ENCODE results near the gene KCNJ11. TPM values are rescaled to one million over a fixed set of nuclear protein-coding genes. Genes with fewer than 3 reads are reported as not detected.

The KCNJ11 gene
- total and polyA plus RNA-seq, 2 experiments from 2014 or later, result 0.31 to 10.5 TPM

GRCh38 chr11:17385492-17385891, 3.0 kb downstream of the KCNJ11 start:
- H3K9me3 ChIP-seq (ENCODE audit: low read depth), result no peaks in the 10 kb centered on the region
- no peaks in the 10 kb centered on the region for H3K27me3 ChIP-seq
- H3K4me2 ChIP-seq, result no peak overlapping the region
- no peaks in the 10 kb centered on the region for H3K36me3 ChIP-seq (replicated peaks; ENCODE audit: insufficient read depth, low read depth)
- no peaks in the 10 kb centered on the region for H3K79me2 ChIP-seq
- H3K4me1 ChIP-seq (ENCODE audit: insufficient read depth), result no peaks in the 10 kb centered on the region
- TF ChIP-seq, protein P1, sequence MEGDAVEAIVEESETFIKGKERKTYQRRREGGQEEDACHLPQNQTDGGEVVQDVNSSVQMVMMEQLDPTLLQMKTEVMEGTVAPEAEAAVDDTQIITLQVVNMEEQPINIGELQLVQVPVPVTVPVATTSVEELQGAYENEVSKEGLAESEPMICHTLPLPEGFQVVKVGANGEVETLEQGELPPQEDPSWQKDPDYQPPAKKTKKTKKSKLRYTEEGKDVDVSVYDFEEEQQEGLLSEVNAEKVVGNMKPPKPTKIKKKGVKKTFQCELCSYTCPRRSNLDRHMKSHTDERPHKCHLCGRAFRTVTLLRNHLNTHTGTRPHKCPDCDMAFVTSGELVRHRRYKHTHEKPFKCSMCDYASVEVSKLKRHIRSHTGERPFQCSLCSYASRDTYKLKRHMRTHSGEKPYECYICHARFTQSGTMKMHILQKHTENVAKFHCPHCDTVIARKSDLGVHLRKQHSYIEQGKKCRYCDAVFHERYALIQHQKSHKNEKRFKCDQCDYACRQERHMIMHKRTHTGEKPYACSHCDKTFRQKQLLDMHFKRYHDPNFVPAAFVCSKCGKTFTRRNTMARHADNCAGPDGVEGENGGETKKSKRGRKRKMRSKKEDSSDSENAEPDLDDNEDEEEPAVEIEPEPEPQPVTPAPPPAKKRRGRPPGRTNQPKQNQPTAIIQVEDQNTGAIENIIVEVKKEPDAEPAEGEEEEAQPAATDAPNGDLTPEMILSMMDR (IDR thresholded peaks at IDR 0.05; ENCODE audit: poor library complexity), result no peak
- TF ChIP-seq EZH2 (IDR thresholded peaks at IDR 0.05; ENCODE audit: borderline replicate concordance) (no peak), EZH2phosphoT487 (IDR thresholded peaks at IDR 0.05; ENCODE audit: low read depth, severe bottlenecking, unreplicated experiment) (no peak)
- 78% methylated on average over 5 of the region's 5 CpGs for WGBS (ENCODE audit: low lambda C conversion rate, missing lambda C conversion rate)
- no peaks in the 10 kb centered on the region for H3K9me2 ChIP-seq (replicated peaks; ENCODE audit: insufficient read depth)
- no peaks in the 10 kb centered on the region for H4K20me1 ChIP-seq (ENCODE audit: insufficient read depth, poor library complexity, severe bottlenecking)
- no peak overlapping the region for H3K27ac ChIP-seq
- DNase-seq (ENCODE audit: low spot score), result no peak
- no peak overlapping the region for H3K4me3 ChIP-seq
- no peak overlapping the region for H2AFZ ChIP-seq

DNA sequence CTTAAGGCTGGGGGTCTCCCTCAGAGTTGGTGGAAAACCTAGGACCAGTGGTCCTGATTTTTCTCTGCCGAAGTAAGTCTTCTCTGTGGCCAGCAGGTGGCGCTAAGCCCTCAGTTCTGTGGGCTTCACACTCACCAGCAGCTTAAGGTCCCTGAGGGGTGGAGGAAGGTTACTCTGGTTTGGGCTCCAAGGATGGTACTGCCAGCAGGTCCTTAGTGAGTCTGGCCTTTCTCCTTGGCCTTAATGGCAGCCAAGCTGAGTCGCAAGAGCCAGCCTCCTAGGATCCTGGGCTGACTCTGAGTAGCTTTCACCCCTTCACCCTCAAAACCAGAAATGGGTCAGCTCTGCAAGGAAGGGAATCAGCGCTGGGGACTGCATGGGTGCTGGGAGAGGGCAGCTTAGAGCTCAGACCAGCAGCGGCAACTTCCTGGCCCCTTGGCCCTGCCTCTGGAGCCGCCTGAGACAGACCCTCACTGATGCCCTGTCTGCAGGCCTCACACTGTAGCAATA, 4.4 kb downstream of the KCNJ11 start:
- no peaks in the 10 kb centered on the region for H3K4me1 ChIP-seq (ENCODE audit: insufficient read depth)
- no peak overlapping the region for H3K4me3 ChIP-seq
- no peak overlapping the region for H2AFZ ChIP-seq
- no peaks in the 10 kb centered on the region for H4K20me1 ChIP-seq (ENCODE audit: insufficient read depth, poor library complexity, severe bottlenecking)
- 43% methylated on average over 6 of the region's 6 CpGs for WGBS (ENCODE audit: low lambda C conversion rate, missing lambda C conversion rate)
- no peak overlapping the region for H3K27ac ChIP-seq
- no peaks in the 10 kb centered on the region for H3K36me3 ChIP-seq (replicated peaks; ENCODE audit: insufficient read depth, low read depth)
- no peak overlapping the region for H3K4me2 ChIP-seq
- no peak for TF ChIP-seq EZH2 (IDR thresholded peaks at IDR 0.05; ENCODE audit: borderline replicate concordance)
- TF ChIP-seq, protein P1 (IDR thresholded peaks at IDR 0.05; ENCODE audit: poor library complexity), result peak; percentile 90
- no peaks in the 10 kb centered on the region for H3K79me2 ChIP-seq
- no peaks in the 10 kb centered on the region for H3K9me3 ChIP-seq (ENCODE audit: low read depth)
- no peaks in the 10 kb centered on the region for H3K27me3 ChIP-seq
- no peaks in the 10 kb centered on the region for H3K9me2 ChIP-seq (replicated peaks; ENCODE audit: insufficient read depth)
- DNase-seq (ENCODE audit: low spot score), result peak; percentile 90

- no peak overlapping the region for H3K27ac ChIP-seq
- no peaks in the 10 kb centered on the region for H3K36me3 ChIP-seq (replicated peaks; ENCODE audit: insufficient read depth, low read depth)
- H3K4me1 ChIP-seq (ENCODE audit: insufficient read depth), result no peaks in the 10 kb centered on the region
- no peak overlapping the region for H3K4me3 ChIP-seq
- no peak overlapping the region for H2AFZ ChIP-seq
- no peaks in the 10 kb centered on the region for H4K20me1 ChIP-seq (ENCODE audit: insufficient read depth, poor library complexity, severe bottlenecking)
- no peaks in the 10 kb centered on the region for H3K27me3 ChIP-seq
- WGBS (ENCODE audit: low lambda C conversion rate, missing lambda C conversion rate), result 94% methylated on average over 1 of the region's 1 CpG
- H3K79me2 ChIP-seq, result no peaks in the 10 kb centered on the region
- TF ChIP-seq EZH2 (IDR thresholded peaks at IDR 0.05; ENCODE audit: borderline replicate concordance) (no peak), EZH2phosphoT487 (IDR thresholded peaks at IDR 0.05; ENCODE audit: low read depth, severe bottlenecking, unreplicated experiment) (no peak)
- TF ChIP-seq, protein P1 (IDR thresholded peaks at IDR 0.05; ENCODE audit: poor library complexity), result no peak
- H3K9me3 ChIP-seq (ENCODE audit: low read depth), result no peaks in the 10 kb centered on the region
- DNase-seq (ENCODE audit: low spot score), result no peak
- H3K4me2 ChIP-seq, result no peak overlapping the region
- H3K9me2 ChIP-seq (replicated peaks; ENCODE audit: insufficient read depth), result no peaks in the 10 kb centered on the region
These were observed 5.0 kb downstream of the KCNJ11 start for GRCh38 chr11:17383461-17383860.
